KOPT-K1 (cell line): ENCODE data around the gene CLDN22.

Experiments
- H3K27ac ChIP-seq: fragments of 200-600 bp; sonication (generic); 2 replicates; pipeline ENCODE4 v1.5.1; 2016; ENCODE audit warnings: antibody characterized with exemption, mild to moderate bottlenecking, low read depth, low read length; ENCODE audit not compliant: poor library complexity, severe bottlenecking
- H3K36me3 ChIP-seq: fragments of 200-600 bp; sonication (generic); 2 replicates; pipeline ENCODE4 v1.5.1; 2017; ENCODE audit warnings: antibody characterized with exemption, mild to moderate bottlenecking, low read length, moderate library complexity; ENCODE audit not compliant: insufficient read depth
- H3K9me3 ChIP-seq: fragments of 200-600 bp; sonication (generic); 2 replicates; pipeline ENCODE4 v1.5.1; 2017; ENCODE audit warnings: antibody characterized with exemption, low read length, mild to moderate bottlenecking; ENCODE audit not compliant: insufficient read depth, poor library complexity, severe bottlenecking

CLDN22 gene

DNA sequence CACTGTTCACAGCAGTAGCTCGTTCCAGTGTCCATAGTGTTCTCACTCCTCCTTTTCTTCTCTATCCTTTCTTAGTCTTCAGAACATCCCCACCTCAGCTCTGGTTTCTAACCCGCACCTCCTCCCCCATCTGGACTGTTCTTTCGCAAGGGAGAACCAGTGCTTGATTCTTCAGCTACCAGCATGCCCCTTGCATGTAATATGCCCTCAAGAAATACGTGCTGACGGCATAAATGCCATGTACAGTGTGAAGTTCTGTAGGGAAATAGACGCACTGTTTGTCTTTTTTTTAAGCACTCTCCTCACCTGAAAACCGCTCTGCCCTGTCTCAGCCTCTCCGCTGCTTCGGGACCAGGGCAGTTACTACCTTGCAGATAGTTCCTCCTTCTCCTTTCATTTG, 5.3 kb downstream of the CLDN22 start:
- H3K27ac ChIP-seq: no peak overlapping the region
- H3K36me3 ChIP-seq: no peaks in the 10 kb centered on the region
- H3K9me3 ChIP-seq: no peaks in the 10 kb centered on the region

DNA sequence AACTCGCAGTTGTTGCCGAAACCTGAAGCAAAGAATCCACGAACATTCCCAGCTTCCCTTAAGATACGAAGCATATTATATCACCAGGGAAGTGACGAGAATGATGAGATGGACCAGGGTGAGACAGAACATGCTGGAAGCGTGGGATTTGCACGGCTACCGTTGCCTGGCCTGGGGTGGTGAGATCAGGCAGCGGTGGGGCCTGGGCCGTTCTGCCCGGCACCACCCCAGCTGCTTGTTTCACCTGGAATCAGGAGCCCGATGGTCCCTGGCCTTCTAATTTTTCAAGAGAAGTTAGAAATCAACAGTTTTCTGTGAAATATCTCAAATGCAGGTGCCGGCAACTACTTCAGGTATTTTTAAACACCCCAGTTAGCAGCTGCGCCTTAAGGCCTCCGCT, 5.7 kb downstream of the CLDN22 start:
- H3K36me3 ChIP-seq: no peaks in the 10 kb centered on the region
- H3K9me3 ChIP-seq: no peaks in the 10 kb centered on the region
- no peak overlapping the region for H3K27ac ChIP-seq

DNA sequence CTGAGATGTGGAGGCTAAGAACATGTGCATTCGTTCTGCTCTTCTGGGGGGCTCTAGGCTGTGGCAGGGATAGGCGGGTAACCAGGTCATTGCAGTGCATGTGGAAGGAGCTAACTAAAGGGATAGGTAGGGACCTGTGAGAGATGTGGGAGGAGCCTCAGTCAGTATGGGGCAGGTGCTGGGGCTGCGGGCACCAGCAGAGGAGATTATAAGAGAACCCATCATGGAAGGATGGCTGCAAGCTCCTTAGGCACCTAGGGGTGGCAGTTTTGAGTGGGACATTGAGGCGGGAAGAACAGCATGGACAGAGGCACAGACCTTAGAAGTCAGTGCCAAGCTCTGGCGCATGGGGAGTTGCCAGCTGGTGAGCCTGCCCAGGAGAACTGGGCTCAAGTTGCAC, 7.2 kb downstream of the CLDN22 start:
- Histone ChIP-seq H3K36me3 (no peaks in the 10 kb centered on the region), H3K27ac (no peak overlapping the region), H3K9me3 (no peaks in the 10 kb centered on the region)

DNA sequence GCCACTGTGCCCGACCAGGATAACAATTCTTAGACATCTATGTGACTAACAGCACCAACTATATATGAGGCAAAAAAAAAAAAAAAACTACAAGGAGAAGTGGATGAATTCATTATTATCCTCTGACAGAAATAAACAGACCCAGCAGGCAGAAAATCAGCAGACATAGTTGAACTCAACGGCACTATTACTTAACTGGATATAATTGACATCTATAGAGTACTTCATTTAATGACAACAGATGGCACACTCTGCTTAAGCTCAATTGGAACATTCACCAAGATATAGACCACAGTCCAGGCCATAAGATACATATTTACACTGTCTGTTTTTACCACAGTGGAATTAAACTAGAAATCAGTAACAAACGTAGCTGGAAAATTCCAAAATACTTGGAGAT, 13.3 kb downstream of the CLDN22 start:
- Histone ChIP-seq H3K9me3 (no peaks in the 10 kb centered on the region), H3K36me3 (no peaks in the 10 kb centered on the region), H3K27ac (no peak overlapping the region)

DNA sequence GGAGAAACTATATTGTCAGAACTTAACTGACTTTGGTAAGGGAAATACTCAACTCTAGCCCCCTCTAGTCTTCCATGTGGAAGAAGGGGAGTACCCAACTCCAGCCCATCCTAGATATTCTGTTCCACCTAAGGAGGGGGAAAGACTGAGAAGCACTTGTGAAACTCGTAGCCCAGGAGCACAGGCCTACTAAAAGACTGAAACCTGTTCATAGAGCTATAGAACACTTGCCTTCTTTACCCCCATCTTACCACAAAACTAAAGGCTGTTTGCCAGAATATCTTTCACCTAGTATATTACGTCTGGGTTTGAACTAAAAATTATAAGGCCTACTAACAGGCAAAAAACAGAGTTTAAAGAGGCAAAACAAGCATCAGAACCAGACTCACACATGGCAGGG, 15.5 kb downstream of the CLDN22 start:
- Histone ChIP-seq H3K9me3 (no peaks in the 10 kb centered on the region), H3K36me3 (no peaks in the 10 kb centered on the region), H3K27ac (no peak overlapping the region)

DNA sequence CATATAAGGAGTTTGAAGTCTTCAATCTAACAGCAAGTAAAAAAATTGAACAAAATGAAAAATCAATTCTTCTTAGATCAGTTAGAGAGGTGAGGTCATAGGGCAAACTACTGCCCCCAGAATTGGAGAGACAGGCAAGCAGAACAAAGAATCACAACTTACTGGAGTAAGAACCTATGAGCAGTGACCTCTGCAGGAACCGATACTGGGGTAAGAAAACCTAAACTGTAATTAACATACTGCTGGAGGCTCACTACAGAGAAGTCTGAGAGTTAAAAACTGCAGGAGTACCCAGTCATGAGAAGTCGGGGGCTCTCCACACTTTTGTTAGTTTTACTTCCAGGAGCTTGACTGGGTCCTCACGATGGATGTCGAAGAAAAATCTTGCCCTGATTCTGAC, 16.0 kb downstream of the CLDN22 start:
- Histone ChIP-seq H3K36me3 (no peaks in the 10 kb centered on the region), H3K9me3 (no peaks in the 10 kb centered on the region), H3K27ac (no peak overlapping the region)

DNA sequence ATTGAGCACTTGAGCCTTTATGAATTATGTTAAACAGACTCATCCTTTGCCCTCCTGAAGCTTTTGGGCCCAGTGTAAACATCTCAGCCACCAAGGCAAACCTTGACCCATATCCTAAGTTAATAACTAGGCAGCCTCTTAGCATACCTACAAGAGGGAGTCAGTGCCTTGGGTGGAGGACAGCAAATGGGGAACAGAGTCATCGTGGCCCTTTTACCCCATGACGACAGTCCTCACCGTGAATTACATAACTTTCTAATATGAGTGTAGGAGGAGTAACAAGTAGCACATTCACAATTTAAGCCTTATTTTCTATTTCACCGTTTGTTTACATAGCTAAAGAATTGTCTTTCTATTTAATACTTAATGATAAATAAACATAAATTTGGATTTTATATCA, 16.8 kb downstream of the CLDN22 start:
- H3K9me3 ChIP-seq: no peaks in the 10 kb centered on the region
- no peaks in the 10 kb centered on the region for H3K36me3 ChIP-seq

DNA sequence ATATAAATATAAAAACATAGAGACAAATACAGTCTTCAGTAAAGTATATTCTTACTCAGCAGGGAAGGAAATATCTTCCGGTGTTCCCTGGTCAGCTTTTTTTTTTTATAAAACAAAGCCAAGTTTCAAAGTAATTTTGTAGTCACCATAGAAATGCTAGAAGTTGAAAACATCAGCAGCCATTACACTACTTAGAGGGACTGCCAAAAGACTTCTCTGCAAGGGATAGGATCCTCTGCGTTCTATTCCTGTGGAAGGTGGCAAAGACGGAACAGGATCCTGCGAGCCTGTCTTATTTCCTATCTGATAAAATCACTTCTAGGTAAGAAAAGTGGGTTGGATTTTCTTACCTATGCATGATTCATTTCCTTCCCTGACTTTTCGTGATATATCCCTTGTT, 19.4 kb downstream of the CLDN22 start:
- Histone ChIP-seq H3K9me3 (no peaks in the 10 kb centered on the region), H3K36me3 (no peaks in the 10 kb centered on the region), H3K27ac (no peak overlapping the region)

More for the DNA sequence above, 16.8 kb downstream of the CLDN22 start:
- no peak overlapping the region for H3K27ac ChIP-seq

DNA sequence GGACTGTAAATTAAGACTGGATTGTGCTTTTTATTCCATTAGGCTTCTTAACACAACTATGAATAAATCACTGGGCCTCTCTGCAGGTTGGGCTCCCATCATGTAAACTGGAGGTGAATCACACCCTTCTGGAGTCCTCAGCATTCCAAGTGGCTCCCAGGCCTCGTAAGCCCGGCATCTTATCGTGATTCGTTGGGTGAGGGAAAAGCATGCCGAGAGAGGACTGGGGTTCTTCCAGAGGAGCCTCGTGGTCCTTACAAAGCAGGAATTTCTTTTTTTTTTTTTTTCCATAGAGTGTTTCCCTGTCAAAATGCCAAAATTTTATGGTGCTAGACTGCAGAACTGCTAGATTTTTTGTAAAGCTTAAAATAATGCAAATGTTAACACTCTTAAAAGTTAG, 20.0 kb downstream of the CLDN22 start:
- no peaks in the 10 kb centered on the region for H3K36me3 ChIP-seq
- no peak overlapping the region for H3K27ac ChIP-seq
- no peaks in the 10 kb centered on the region for H3K9me3 ChIP-seq

DNA sequence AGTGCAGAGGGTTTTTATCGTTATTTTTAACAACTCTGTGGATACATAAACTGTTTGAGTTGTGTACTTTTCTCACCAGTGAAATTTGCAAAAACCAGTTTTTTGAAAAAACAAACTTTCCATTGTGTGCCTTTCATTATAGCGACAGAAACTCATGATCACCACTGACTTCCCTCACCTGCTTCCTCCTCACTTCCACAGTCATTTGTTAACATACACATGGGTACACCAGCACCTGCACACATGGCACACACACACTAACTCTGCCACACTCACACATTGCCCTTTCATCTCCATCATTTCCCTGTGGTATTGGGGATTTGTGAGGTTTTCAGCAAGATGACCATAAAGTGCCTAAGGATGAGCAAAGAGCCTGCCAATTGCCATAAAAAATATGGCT, 20.6 kb downstream of the CLDN22 start:
- Histone ChIP-seq H3K27ac (no peak overlapping the region), H3K36me3 (no peaks in the 10 kb centered on the region), H3K9me3 (no peaks in the 10 kb centered on the region)

DNA sequence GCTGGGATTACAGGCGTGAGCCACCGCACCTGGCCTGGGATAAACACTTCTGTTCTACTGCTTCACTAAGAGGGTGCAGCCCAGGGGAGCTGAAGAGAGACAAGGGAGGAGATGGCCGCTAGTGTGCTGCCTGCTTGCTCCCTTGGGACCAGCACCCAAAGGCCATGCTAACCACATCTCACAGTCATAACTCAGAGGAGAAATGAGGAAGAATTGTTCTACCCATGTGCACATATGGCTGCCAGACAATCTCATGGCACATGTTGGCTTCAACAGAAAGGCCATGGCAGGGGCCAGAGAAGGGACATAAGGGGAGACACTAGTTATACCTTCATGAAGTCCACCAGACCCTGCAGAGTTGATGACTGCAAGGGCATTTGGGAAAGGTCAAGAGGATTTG, 22.4 kb downstream of the CLDN22 start:
- no peaks in the 10 kb centered on the region for H3K9me3 ChIP-seq
- no peak overlapping the region for H3K27ac ChIP-seq
- no peaks in the 10 kb centered on the region for H3K36me3 ChIP-seq

DNA sequence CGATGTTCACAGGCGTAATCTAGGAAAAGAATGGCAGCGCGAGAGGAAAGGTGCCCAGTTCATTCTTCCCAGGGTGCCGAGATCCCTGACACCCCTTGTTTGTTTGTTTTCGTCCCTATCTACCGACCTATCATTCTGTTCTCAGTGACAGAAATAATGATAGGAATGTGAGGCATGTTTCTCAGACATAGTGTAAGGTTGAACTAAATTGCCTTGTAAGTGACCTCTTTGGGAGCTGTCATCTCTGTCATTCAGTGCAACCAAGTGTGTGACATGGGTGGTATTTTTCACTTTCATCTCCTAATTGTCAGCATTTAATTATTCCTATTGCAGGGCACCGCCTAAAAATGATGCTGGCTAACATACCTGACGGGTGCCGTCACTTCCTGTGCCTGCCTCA, 24.4 kb downstream of the CLDN22 start:
- Histone ChIP-seq H3K27ac (no peak overlapping the region), H3K36me3 (no peaks in the 10 kb centered on the region), H3K9me3 (no peaks in the 10 kb centered on the region)

DNA sequence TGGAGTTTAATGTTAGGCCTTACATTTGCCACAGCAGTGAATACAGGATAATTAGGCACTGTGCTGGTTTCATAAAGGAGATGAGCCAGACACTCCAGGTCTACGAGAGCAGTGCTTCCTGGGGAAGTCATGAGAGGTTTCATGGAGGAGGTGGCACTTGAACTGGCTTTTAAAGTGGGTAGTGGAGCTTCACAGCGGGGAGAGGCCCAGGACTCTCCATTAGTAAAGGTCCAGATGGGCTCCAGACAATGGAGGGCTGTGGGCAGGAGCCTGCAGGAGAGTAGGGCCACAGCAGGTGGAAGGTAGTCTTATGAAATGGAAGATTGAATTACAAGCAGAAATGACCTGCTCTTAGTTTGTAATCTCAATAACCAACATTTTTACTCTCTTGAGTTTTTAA, 29.0 kb downstream of the CLDN22 start:
- no peaks in the 10 kb centered on the region for H3K36me3 ChIP-seq
- no peak overlapping the region for H3K27ac ChIP-seq
- no peaks in the 10 kb centered on the region for H3K9me3 ChIP-seq

DNA sequence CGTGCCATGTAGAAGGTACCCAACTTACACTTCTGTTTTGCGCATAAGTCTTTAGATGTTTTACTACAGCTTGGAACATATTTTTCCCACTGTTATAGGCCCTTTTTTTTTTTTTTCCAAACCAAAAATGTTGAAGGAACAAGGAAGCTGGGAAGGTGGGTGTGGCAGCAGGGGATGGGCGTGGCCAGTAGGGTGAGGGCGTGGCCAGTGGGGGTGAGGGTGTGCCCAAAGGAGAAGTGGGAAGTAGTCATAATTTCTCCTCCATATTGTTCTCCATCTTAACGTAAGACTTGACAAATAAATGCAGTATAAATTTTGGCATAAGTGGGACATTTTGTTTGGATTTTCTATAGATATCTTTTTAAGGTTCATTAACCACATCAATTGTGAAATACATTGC, 30.4 kb downstream of the CLDN22 start:
- Histone ChIP-seq H3K36me3 (no peaks in the 10 kb centered on the region), H3K27ac (no peak overlapping the region), H3K9me3 (no peaks in the 10 kb centered on the region)

DNA sequence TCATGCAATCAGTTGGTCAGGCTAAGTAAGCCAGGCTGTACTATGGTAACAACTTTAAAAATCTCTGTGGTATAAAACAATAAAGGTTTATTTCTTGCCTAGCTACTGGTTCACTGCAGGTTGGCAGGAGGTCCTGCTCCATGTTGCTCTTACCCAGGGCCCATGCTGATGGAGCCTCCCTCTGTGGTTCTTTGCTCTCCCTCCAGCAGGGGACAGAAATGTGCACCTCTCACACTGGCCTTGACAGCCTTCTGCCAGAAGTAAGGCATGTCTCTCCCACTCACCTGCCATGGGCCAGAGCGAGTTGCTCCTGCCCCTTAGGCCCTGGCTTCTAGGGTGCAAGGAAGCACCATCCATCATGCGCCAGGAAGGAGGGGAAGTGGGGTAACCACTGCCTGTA, 31.1 kb downstream of the CLDN22 start:
- no peaks in the 10 kb centered on the region for H3K36me3 ChIP-seq
- no peaks in the 10 kb centered on the region for H3K9me3 ChIP-seq
- no peak overlapping the region for H3K27ac ChIP-seq

DNA sequence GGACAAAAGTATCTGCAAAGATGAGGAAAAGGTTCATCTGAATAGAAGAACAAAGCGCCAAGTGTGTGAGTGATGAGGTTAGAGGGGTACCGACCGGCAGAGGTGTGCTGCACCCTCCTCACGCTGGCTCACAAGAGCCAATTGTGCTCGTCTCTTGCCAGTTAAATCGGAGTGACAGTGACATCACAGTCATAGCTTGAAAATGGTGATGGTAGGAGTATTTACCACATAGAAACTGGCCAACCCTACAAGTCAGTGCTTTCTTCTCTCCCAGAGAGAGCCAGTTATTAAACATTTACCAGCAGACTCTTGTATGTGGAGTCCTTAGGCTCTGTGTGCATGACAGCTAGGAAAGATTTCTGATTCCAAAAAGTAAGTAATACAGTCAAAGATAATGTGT, 32.4 kb downstream of the CLDN22 start:
- Histone ChIP-seq H3K9me3 (no peaks in the 10 kb centered on the region), H3K36me3 (no peaks in the 10 kb centered on the region), H3K27ac (no peak overlapping the region)

DNA sequence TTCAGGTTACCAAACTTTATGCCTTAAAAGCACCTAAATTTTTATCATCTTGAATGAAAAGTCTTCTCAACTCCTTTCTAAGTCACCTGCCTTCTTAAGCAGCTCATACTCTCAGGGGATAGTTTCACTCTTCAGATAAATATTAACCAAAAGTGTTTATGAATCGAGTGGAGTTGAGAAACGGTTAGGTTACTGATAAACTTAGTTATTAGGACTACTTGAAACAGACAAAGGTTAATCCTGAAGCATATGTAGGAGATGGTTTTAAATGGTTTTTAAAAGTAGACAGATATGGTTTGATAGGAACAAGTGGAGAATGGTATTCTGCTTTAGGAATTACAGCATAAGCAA, 32.8 kb downstream of the CLDN22 start:
- H3K27ac ChIP-seq: no peak overlapping the region
- no peaks in the 10 kb centered on the region for H3K36me3 ChIP-seq
- no peaks in the 10 kb centered on the region for H3K9me3 ChIP-seq
